PC-3 (cell line): ENCODE results near the gene RIPOR2.

Experiments
- EZH2 ChIP-seq: fragments of 300-600 bp; sonication (generic); IDR thresholded peaks from one replicate; pipeline ENCODE4 v1.6.1; 2017; ENCODE audit warnings: antibody characterized with exemption, mild to moderate bottlenecking, low read length; ENCODE audit not compliant: unreplicated experiment
- EZH2phosphoT487 ChIP-seq: fragments of 300-600 bp; sonication (generic); IDR thresholded peaks from 2 replicates; pipeline ENCODE4 v1.6.1; 2018; ENCODE audit warnings: mild to moderate bottlenecking, antibody characterized with exemption, low read length, borderline replicate concordance
- TF ChIP-seq, protein P1 (sequence below): fragments of 300-600 bp; sonication (generic); conservative IDR thresholded peaks from 2 replicates; pipeline ENCODE4 v1.5.1; 2017; ENCODE audit warnings: antibody characterized with exemption, low read depth, mild to moderate bottlenecking, low read length

DNA sequence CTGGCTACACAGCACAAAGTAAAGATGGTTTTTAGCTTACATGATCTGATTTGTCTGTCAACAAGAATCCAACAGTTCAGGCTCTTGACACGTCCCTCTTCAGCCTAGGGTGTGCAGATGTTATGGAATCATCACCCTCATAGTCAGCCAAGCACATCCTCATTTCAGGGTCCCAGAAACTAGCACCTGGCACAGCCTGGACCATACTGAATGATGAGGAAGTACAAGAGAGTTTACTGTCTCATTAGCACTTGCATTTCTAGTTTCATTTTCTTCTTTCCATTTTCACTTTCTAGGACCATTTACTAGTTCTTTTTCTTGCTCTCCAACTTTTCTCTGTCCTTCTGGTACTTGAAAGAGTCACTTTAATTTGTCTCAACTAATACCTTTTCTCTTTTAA lies 6.5 kb downstream of the RIPOR2 start:
- TF ChIP-seq, protein P1, sequence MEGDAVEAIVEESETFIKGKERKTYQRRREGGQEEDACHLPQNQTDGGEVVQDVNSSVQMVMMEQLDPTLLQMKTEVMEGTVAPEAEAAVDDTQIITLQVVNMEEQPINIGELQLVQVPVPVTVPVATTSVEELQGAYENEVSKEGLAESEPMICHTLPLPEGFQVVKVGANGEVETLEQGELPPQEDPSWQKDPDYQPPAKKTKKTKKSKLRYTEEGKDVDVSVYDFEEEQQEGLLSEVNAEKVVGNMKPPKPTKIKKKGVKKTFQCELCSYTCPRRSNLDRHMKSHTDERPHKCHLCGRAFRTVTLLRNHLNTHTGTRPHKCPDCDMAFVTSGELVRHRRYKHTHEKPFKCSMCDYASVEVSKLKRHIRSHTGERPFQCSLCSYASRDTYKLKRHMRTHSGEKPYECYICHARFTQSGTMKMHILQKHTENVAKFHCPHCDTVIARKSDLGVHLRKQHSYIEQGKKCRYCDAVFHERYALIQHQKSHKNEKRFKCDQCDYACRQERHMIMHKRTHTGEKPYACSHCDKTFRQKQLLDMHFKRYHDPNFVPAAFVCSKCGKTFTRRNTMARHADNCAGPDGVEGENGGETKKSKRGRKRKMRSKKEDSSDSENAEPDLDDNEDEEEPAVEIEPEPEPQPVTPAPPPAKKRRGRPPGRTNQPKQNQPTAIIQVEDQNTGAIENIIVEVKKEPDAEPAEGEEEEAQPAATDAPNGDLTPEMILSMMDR, result no peak
- TF ChIP-seq EZH2 (no peak), EZH2phosphoT487 (no peak)
